HG02588 (cell line): Measurements from ENCODE around the gene SLC37A2.

Experiments
- ATAC-seq: cut with Tn5 transposase; IDR thresholded peaks from one replicate; pipeline ENCODE4 v1.9.1; 2021; ENCODE audit warnings: mild to moderate bottlenecking, moderate library complexity; ENCODE audit not compliant: unreplicated experiment

Gene SLC37A2

GRCh38 chr11:125070699-125071254, 7.7 kb downstream of the SLC37A2 start:
- ATAC-seq, result peak; percentile 65

DNA sequence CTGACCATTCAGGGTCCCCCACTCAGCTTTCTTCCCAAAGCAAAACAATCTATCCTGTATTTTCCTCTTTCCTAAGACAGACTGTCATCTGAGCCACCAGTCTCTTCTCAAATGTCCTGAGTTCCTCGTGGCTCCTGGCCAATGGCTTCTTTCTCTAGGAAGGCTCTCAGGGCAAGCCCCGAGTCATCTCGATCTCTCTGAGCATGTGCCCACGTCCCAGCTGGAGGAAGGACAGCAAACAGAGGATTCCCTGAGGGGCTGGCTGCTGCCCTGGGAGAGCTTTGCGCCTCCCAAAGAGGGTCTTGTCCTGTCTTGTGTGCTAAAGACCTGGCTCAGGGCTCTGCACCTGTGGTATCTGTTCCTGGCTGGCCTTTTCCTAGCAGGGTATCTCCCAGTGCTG, 8.3 kb downstream of the SLC37A2 start:
- ATAC-seq, result no peak

DNA sequence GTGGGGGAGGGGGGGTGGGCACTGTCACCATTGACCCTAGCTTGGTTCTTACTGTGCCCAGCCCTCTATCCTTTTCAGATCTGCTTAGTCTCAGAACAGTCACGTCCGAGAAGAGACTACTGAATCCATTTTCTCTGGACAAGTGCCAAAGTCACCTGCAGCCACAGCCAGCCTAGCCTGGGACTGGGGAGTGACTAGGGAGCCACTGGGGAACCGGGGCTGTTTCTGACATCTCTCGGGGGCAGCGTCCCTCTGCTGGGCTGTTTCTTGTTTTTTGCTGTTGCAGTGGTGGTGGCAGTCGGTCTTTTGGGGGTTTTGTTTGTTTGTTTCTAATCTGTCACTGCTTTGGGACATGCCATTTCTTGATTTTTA, 8.7 kb downstream of the SLC37A2 start:
- ATAC-seq, result no peak

DNA sequence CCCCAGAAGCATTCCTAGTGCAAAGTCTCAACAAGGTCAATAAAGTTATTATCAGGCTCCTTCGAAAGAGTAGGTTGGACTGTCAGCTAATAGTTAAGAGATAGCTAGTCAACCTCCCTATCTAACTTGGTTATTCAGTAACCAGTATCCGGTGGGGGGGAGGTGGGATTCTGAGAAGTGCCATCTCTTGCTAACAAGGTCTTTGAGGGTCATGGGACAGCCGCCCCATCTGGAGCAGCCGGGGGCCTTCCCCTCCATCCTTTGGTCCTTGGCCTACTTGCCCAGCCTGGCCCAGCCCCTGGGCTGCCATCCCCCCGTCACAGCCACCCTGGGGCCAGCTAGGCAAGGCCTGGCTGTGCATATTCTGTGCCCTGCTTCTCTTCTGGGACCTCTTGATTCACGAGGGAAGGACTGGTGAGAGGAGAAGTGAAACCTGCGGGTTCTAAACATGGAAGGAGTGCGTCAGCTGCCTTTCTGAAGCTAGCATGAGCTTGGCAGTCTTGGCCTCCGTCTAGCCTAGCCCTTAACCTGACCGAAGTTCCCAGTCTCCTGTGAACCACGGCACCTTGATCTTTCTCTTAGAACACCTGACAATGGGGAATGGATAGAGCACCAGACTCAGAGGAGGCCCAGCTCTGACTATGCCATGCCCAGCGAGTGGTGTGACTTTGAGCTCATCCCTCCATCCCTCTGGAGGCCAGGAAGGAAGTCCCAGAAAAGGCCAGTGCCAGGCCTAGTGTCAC, 9.3 kb downstream of the SLC37A2 start:
- ATAC-seq, result peak; percentile 78

GRCh38 chr11:125072961-125073590, 10.0 kb downstream of the SLC37A2 start:
- no peak for ATAC-seq

GRCh38 chr11:125073616-125074483, 10.7 kb downstream of the SLC37A2 start:
- no peak for ATAC-seq

DNA sequence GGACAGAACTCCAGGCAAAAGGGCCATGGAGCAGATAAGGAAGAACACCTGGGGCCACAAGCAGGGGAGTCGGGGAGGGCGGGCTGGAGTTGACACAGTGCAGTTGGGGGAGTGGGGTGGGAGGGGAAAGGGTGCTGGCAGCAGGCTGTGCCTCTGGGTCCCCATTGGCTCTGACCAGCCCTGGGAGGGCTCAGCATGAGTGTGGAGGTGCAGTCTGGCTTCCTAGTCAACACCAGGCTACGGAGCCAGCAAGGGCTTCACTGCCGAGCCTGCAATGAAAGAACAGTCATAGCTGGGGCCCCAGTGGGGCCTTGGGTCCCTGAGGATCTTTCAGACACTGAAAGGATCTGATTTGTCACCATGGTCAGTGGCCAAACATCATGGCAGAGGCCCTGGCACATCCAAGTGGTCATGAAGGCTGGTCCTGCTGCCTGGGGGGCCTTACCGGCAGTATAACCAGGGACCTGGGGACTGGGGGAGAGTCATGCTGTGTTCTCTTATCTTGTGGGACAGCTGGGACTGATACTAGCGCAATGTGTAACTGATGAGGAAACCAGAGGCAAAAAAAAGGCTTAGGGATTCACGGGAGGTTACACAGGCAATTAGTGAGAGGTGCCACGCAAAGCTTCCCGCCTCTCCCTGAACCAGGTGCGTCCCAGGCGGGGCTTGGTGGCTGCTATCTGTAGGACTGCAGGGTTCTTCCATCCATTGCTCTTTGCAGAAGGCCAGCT, 11.6 kb downstream of the SLC37A2 start:
- no peak for ATAC-seq

- ATAC-seq, result no peak
Measured at GRCh38 chr11:125075242-125075625, 12.1 kb downstream of the SLC37A2 start.

GRCh38 chr11:125075900-125076317, 12.8 kb downstream of the SLC37A2 start:
- no peak for ATAC-seq

- no peak for ATAC-seq
Measured at GRCh38 chr11:125076378-125076945, 13.4 kb downstream of the SLC37A2 start.

- no peak for ATAC-seq
Measured at GRCh38 chr11:125078016-125078415, 14.9 kb downstream of the SLC37A2 start.

GRCh38 chr11:125078516-125079140, 15.5 kb downstream of the SLC37A2 start:
- no peak for ATAC-seq

GRCh38 chr11:125079151-125079877, 16.2 kb downstream of the SLC37A2 start:
- ATAC-seq, result no peak

DNA sequence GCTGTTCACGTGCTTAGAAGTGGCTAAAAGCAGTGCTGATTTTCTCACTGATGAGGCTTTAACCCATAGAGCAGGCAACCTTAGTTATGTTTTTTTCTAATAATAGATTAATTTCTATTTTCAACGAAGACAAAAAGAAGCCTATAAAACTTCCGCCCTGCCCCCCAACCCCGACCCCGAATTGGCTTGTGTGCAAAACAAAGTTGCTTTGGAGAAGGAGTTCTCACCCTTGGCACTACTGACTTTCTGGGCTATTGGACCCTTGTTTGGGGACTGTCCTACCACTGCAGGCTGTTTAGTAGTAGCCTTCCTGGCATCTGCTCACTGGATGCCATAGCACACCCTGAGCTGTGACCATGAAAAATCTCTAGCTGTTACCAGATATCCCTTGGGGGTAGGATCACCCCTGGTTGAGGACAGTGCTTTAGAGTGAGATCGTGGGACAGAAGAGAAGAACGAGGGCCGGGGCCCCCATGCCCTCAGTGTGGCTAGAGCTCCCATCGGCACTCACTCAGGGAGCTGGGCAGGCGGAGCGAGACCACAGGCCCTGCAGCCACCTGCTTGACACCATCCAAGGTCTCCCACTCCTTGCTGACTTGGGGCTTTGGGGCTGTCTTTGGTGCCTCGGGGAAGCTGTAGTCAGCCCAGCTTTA, 16.9 kb downstream of the SLC37A2 start:
- no peak for ATAC-seq

- ATAC-seq, result no peak
Measured at GRCh38 chr11:125080531-125080911, 17.4 kb downstream of the SLC37A2 start.

DNA sequence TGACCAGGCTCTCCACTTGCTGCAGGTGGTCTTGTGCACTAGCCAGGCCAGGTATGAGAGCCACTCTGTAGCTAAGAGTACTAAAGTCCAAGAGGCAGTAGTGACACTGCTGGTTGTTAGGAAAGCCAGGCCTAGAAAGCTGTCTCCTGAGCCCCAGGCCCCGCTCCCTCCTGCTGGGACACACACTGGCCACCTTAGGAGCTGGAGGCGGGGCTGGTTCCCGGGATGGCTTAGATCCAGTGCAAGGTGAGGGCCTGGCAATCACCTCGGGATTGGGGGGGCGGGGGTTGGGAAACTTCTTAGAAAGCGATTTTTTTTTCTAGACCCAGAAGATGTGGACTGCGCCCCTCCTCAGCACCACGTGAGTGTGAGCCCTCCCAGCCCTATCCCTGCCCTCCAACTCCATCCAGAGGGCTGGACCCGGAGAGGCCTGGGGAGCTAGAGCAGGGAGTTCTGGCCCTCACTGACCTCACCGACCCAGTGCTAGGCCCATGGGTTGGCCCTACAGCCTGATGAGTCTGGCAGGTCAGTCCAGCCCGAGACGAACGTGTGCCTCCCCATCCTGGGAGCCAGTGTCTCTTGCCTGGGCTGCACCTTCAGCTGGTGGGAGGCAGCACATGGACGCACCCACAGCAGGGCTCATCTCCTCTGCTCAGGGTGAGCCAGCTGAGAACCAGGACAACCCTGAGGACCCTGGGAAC, 18.1 kb downstream of the SLC37A2 start:
- no peak for ATAC-seq

- no peak for ATAC-seq
Measured at GRCh38 chr11:125082040-125082439, 18.9 kb downstream of the SLC37A2 start.

DNA sequence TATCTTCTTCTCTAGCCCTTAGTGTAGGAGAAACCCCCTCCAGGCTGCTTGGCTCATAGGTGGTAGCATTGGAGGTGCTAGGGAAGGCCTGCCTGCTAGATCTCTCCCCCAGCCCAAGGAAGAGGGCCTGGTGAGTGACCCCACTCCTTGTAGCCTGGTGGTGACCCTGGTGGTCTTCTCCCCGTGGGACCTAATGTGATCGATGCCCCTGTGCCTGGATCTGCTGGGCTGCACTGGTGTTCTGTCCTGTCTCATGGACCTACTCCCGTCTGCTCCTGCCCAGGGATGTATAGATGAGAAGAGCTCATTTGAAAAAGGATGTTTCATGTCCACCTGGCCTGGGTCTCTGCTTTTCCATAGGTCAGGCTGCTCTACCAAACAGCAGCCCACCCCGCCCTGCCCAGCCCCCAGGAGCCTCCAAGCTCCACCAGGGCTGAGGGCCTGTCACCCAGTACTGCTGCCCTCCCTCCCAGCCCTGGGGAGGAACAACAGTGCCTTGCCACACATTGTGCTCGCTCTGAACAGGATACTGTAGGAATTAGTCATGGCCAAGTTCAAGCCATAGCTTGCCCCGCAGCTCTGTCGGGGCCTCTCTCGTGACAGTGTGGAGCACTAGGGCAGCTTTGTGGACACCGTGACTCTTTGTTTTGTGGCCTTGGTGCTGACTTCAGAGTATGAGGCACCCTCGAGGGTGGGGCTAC, 19.7 kb downstream of the SLC37A2 start:
- ATAC-seq, result no peak
